ENCODE results near the gene MAP4K5.

The MAP4K5 gene

DNA sequence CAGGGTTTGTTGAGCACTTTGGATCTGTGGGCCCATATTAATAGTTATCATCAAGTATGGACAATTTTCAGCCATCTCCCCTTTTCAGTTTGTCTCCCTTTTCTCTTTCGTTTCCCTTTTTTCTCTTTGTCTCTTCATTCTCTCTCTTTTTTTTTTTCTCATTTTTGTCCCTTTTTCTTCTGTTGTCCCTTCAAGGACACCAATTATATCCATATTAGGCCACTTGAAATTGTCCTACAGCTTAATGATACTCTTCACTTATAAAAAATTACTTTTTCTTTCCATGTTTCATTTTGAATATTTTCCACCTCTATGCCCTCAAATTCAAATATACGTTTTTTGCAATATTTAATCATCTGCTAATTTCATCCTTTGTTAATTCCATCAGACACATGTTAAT lies 53.3 kb downstream of the MAP4K5 start:
- in situ Hi-C loops (cut with MboI; ENCODE audit: low sequenced_read_pairs) = no loop called here

DNA sequence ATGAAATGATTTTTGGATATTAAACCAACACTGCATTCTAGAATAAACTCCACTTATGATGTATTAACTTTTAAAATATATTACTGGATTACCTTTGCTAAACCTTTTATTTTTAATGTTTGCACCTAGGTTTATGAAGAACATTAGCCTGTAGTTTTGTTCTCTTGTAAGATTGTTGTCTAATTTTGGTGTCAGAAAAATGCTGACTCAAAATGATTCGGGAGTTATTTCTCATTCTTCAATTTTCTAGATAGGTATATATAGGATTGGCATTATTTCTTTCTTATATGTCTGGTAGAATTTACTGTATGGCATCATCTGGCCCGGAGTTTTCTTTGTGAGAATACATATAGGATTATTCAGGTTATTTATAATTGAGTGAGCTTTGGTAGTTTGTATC lies 54.6 kb downstream of the MAP4K5 start:
- in situ Hi-C loops (cut with MboI; ENCODE audit: low sequenced_read_pairs) = no loop called here

GRCh38 chr14:50476134-50476533 lies 56.2 kb downstream of the MAP4K5 start:
- in situ Hi-C loops (cut with MboI; ENCODE audit: low sequenced_read_pairs) = no loop called here

GRCh38 chr14:50475460-50475859 lies 56.9 kb downstream of the MAP4K5 start:
- in situ Hi-C loops (cut with MboI; ENCODE audit: low sequenced_read_pairs) = no loop called here

GRCh38 chr14:50471838-50472465 lies 60.4 kb downstream of the MAP4K5 start:
- in situ Hi-C loops (cut with MboI; ENCODE audit: low sequenced_read_pairs) = no loop called here

GRCh38 chr14:50469982-50470381 lies 62.4 kb downstream of the MAP4K5 start:
- in situ Hi-C loops (cut with MboI; ENCODE audit: low sequenced_read_pairs) = no loop called here

- in situ Hi-C loops (cut with MboI; ENCODE audit: low sequenced_read_pairs) = no loop called here
Measured at GRCh38 chr14:50462111-50462510, 70.3 kb downstream of the MAP4K5 start.

DNA sequence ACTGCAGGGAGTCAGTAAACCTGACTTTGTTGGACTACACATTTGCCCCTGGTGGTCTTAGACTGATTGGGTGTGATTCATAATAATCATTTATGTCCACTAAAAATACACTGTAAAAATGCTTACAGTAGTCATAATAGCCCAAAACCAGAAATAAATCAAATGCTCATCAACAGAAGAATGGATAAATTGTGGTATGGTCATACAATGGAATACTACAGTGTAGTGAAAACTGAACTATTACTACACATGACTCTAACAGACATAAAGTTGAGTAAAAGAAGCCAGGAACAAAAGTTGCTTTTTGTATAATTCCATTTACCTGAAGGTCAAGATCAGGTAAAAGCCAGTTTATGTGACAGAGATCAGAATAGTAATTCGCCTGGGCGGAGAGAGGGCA lies 78.5 kb downstream of the MAP4K5 start:
- in situ Hi-C loops (cut with MboI; ENCODE audit: low sequenced_read_pairs) = no loop called here

DNA sequence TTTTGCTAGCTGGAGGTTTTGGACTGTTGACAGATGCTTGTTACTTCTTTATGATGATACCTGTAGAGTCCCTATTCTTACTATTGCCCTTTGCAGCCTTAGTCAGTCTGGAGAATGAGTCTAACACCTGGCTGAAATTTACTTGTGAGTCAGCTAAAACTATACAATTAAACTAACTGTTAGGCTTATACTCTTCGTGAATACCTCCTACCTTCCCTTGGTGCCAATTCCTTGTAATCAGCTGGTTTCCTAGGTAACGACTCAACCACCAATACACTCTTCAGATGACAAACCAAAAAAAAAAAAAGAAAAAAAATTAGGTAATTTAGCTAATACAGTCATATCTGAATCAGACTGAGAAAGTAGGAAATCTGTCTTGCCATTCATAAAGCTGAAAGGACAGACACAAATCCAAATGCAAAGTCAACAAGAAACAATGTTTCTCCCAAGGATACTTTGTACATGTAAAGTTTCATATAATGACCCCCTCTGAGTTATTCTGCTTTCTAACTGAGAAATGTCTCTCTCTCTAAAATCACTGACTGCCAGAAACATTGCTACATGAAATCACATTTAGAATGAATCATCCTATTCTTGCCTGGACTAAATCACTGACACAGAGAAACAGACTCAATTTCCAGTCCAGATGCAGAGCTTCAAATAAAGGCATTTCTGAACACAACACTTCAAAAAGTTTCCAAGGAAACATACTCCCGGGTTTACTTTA lies 79.2 kb downstream of the MAP4K5 start:
- in situ Hi-C loops (cut with MboI; ENCODE audit: low sequenced_read_pairs) = no loop called here

GRCh38 chr14:50452296-50452695 lies 80.1 kb downstream of the MAP4K5 start:
- in situ Hi-C loops (cut with MboI; ENCODE audit: low sequenced_read_pairs) = no loop called here

DNA sequence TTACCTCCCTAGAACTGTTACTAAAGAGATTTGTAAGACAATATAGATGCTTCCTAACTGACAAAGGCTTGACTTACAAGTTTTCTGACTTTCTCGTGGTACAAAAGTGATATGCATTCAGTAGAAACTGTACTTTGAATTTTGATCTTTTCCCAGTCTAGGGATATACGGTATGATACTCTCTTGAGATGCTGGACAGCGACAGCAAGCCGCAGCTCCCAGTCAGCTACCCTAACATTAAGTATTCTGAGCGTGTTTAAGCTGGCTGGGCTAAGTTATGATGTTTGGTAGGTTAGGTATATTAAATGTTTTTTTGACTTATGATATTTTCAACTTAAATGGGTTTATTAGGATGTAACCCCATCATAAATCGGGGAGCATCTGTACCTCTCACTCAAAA lies 80.5 kb downstream of the MAP4K5 start:
- in situ Hi-C loops (cut with MboI; ENCODE audit: low sequenced_read_pairs) = no loop called here

DNA sequence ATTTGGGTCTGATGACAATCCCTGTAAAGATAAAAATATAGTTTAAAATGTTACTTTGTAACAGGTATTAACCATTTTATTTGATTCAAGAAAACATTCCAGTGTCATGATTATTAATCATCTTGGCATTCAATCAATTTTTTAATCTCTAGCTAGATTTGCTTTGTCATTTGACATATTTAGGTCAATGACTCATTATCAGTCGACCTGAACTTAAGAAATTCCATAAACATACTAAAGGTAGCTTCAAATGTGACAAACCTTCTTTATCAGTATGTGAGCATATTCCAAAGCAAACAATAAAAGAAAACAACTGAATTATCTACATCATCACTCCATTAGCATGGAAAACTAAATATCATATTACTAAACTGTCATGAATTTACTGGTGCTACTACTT lies 84.9 kb downstream of the MAP4K5 start:
- in situ Hi-C loops (cut with MboI; ENCODE audit: low sequenced_read_pairs) = no loop called here

GRCh38 chr14:50434528-50434927 lies 97.8 kb downstream of the MAP4K5 start:
- in situ Hi-C loops (cut with MboI; ENCODE audit: low sequenced_read_pairs) = no loop called here

DNA sequence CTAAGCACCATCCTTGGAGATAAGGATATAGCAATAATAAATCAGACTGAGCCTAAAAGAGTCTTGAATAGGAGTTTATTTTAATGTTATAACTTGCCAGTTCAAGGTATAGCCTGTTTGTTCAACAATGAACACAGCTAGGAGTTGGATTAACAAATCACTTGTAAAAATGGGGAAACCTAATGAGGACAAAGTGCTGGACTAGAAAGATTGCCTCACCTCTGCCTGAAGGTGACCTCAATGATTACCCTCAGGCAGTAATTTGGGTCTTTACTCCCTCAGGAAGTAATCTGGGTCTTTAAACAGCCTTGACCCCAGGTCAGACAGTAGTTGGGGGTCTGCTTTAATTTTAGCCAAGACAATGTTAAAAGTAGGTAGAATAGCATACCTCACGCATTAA lies 100.2 kb downstream of the MAP4K5 start:
- in situ Hi-C loops (cut with MboI; ENCODE audit: low sequenced_read_pairs) = no loop called here

DNA sequence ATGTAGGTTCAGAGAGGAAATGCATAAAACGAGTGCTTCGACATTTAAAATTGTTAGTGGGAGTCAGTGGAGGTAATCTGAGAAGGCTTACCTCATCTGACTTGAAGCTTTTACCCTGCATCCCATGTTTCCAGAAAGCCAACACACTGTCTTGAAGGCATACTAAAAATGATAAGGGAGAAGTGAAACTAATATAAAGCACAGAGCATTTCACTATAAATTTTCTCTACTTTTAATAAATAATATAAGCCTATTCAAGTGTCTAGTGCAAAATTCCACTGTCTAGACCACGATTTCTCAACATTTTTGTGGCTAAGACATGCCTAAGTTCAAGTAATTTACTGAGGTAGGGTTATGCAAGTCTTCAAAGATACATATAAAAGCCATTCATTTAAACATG lies 106.6 kb downstream of the MAP4K5 start:
- in situ Hi-C loops (cut with MboI; ENCODE audit: low sequenced_read_pairs) = no loop called here

DNA sequence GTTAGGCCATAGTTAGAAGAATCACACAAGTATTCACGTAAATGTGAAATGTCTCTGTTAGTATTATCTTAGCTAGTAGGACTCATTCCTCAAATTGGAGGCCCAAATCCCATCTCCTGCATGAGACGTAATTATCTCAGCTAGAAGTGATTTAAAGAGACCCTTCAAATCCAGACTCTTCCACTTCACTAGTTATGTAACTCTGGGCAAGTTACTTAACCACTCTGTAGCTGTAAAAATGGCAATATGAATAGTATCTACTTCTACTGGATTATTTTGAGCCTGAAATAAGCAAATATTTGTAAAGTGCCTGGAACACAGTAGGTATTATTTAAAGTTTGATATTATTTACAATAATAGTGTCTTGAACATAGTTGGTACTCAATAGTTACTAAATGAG lies 107.3 kb downstream of the MAP4K5 start:
- in situ Hi-C loops (cut with MboI; ENCODE audit: low sequenced_read_pairs) = no loop called here

DNA sequence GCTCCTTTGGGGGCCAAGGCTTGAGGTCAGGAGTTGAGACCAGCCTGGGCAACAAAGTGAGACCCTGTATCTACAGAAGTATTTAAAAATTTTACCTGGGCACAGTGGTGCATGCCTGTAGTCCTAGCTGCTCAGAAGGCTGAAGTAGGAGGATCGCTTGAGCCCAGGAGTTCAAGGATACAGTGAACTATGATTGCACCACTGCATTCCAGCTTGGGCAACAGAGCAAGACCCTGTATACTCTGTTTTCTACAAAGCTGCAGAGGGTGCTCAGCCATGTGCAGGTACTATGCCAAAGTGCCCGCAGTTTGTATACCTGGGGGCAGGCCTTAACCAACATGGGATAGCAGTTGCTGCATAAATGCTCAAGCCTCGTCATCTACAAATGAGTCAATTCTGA lies 108.8 kb downstream of the MAP4K5 start:
- in situ Hi-C loops (cut with MboI; ENCODE audit: low sequenced_read_pairs) = no loop called here

DNA sequence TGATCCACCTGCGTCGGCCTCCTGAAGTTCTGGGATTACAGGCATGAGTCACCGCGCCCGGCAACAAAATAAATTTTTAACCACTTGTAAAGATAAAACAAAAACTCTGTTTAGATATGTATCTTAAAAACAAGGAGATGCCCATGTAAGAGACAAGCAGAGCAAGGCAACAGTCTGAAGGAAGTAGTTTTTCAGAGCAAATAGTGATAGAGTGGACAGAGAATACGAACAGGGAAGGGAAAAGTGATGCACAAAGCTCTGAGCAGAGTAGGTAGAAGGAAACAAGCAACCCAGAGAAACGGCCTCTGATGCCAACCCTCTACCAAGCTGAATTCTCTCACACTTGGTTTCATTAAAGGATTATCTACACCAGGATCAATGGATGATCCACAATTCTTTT lies 110.9 kb downstream of the MAP4K5 start:
- in situ Hi-C loops (cut with MboI; ENCODE audit: low sequenced_read_pairs) = no loop called here

- in situ Hi-C loops (cut with MboI; ENCODE audit: low sequenced_read_pairs) = no loop called here
Measured at GRCh38 chr14:50417853-50418252, 114.5 kb downstream of the MAP4K5 start.

DNA sequence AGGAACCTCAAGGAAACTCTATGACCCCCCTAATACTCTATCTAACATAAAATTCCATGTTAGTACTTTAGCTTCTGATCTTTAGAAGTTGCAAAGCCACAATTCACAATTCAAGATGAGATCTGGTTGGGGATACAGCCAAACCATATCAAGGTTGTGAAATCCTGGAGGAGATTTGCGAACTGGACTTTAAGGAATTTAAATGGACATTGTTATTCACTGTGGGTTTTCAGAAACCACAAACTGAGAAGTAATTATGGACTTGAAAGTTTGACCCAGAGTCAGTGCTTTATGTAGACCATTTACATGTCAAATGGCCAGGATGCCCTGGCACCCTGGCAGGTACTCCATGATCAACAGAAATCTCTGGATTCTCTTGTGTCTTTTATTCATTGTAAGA lies 121.4 kb downstream of the MAP4K5 start:
- in situ Hi-C loops (cut with MboI; ENCODE audit: low sequenced_read_pairs) = no loop called here

DNA sequence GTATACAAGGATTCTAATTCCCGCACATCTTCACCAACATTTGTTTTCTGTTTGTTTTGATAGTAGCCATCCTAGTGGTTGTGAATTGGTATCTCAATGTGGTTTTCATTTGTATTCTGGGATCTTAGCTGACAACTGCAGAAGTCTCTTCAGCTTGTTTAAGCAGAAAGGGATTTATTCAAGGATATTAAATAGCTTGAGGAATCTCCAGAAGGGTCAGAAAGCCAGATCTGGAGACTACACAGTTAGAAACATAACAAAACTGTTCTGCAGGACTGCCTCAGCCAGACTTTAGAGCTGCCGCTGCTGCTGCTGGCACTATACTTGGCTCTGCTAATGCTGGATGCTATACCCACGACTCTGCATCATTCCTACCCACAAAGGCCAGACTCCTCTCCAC lies 122.3 kb downstream of the MAP4K5 start:
- in situ Hi-C loops (cut with MboI; ENCODE audit: low sequenced_read_pairs) = no loop called here

GRCh38 chr14:50407111-50407812 lies 125.1 kb downstream of the MAP4K5 start:
- in situ Hi-C loops (cut with MboI; ENCODE audit: low sequenced_read_pairs) = no loop called here

All from hTERT RPE-1 (cell line).